Spleen (tissue), 7 donors: Measurements from ENCODE around the gene ESRRB.

ENCODE experiments used
- POLR2A ChIP-seq, 3 donors: fragments of 450-650 bp; IDR thresholded peaks; one replicate each; pipeline ENCODE4 v1.5.1; 2017; ENCODE audit warnings: antibody characterized with exemption in 3 of 3, mild to moderate bottlenecking in 1 of 3
- POLR2AphosphoS5 ChIP-seq, 3 donors: sonication (generic); formaldehyde crosslinking; IDR thresholded peaks; one replicate each; pipeline ENCODE4 v1.5.1; 2017; ENCODE audit warnings: antibody characterized with exemption in 3 of 3
- TF ChIP-seq, protein P1 (sequence below), 11 experiments: fragments of 200-600 bp in 7 of 11; fragments of 450-650 bp in 4 of 11; sonication (generic) in 4 of 11; IDR thresholded peaks in 8 of 11; conservative IDR thresholded peaks in 3 of 11; 1 replicate in 7 of 11; 2 replicates in 4 of 11; pipeline versions ENCODE4 v1.4.0 to v1.8.0; 2016 to 2021; ENCODE audit warnings: antibody characterized with exemption in 11 of 11, inconsistent platforms in 4 of 11, mild to moderate bottlenecking in 1 of 11
- donor health status: DM: no; HTN: no; CAD: no; lungs with moderate emphysema.
- donor health status: DM: no; HTN: no; CAD: no.
- donor health status: DM: no; HTN: no; CAD: no.

DNA sequence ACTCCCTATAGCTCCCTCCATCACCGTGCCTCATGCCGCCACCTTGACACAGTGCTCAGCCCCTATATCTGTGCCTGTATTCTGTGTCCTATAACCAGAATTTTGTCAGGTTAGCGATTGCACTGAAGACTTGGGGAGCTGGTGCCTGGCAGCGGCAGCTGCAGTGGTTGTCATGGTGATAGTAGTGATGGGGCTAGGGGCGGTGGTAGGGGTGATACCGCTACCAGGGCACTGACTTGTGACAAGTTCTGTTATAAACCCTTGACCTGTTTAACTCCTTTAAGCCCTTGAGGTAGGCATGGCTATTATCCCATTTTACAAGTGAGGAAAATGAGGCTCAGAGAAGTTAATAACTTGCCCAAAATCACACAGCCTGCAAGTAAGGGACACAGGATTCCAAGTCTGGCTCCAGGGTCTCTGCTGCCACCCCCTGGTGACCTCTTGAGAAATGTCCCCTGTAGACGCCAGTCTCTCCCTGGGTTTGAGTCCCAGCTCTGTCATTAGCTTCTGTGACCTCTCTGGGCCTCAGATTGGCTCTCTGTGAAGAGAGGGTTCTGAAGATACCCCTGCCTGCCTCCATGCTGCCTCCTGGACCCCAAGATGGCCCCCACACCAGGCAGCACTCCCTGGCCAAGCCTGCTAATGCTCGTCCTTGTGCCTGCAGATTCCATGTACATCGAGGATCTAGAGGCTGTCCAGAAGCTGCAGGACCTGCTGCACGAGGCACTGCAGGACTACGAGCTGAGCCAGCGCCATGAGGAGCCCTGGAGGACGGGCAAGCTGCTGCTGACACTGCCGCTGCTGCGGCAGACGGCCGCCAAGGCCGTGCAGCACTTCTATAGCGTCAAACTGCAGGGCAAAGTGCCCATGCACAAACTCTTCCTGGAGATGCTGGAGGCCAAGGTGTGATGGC is 121.9 kb downstream of the ESRRB start:
- TF ChIP-seq, protein P1, sequence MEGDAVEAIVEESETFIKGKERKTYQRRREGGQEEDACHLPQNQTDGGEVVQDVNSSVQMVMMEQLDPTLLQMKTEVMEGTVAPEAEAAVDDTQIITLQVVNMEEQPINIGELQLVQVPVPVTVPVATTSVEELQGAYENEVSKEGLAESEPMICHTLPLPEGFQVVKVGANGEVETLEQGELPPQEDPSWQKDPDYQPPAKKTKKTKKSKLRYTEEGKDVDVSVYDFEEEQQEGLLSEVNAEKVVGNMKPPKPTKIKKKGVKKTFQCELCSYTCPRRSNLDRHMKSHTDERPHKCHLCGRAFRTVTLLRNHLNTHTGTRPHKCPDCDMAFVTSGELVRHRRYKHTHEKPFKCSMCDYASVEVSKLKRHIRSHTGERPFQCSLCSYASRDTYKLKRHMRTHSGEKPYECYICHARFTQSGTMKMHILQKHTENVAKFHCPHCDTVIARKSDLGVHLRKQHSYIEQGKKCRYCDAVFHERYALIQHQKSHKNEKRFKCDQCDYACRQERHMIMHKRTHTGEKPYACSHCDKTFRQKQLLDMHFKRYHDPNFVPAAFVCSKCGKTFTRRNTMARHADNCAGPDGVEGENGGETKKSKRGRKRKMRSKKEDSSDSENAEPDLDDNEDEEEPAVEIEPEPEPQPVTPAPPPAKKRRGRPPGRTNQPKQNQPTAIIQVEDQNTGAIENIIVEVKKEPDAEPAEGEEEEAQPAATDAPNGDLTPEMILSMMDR (IDR thresholded peaks at IDR 0.05 in 8 of 11, conservative IDR thresholded peaks at IDR 0.05 in 3 of 11), result no peak
- TF ChIP-seq POLR2AphosphoS5 (IDR thresholded peaks at IDR 0.05) (no peak), POLR2A (IDR thresholded peaks at IDR 0.05) (no peak)
